Body of pancreas (tissue), 4 donors: ENCODE measurements around the gene CCDC8.

ENCODE experiments used
- CTCF ChIP-seq, 7 experiments: fragments of 450-650 bp in 4 of 7; fragments of 200-600 bp in 3 of 7; sonication (generic) in 3 of 7; IDR thresholded peaks; one replicate each; pipeline ENCODE4 v1.5.1; 2016 to 2019; ENCODE audit warnings: antibody characterized with exemption in 7 of 7
- POLR2A ChIP-seq, 3 donors: fragments of 450-650 bp; IDR thresholded peaks; one replicate each; pipeline ENCODE4 v1.6.1; 2016; ENCODE audit warnings: antibody characterized with exemption in 3 of 3, mild to moderate bottlenecking in 2 of 3

GRCh38 chr19:46383171-46383815 lies 30.1 kb downstream of the CCDC8 start:
- no peak for TF ChIP-seq CTCF (IDR thresholded peaks at IDR 0.05)
- no peak for TF ChIP-seq POLR2A (IDR thresholded peaks at IDR 0.05)
